GM12878 (cell line): ENCODE results near the gene DNTTIP2. TPM values are rescaled to one million over a fixed set of nuclear protein-coding genes. Genes with fewer than 3 reads are reported as not detected.

Source experiments
- ATAC-seq: fragments of 200-7000 bp; cut with Tn5 transposase; 3 replicates; pipeline ENCODE4 v1.9.1; 2020; ENCODE audit warnings: mild to moderate bottlenecking, moderate library complexity
- BruUV-seq: library from RNA; stranded (reverse); fragments of 400-500 nt; replicated peaks from 2 replicates; lab custom pipeline; 2021; lab: Mats Ljungman, UMichigan
- CTCF ChIA-PET: fragments of 300-600 bp; sonication (Branson Sonifier 250); formaldehyde crosslinking; extraction: SDS; loops from one replicate; lab custom pipeline; 2021; ENCODE audit warnings: inconsistent platforms; lab: Yijun Ruan, JAX
- POLR2A ChIA-PET: fragments of 350-600 bp; formaldehyde crosslinking; extraction: SDS; loops from one replicate; lab custom pipeline; 2021; ENCODE audit warnings: inconsistent platforms; lab: Charles Lee
- RAD21 ChIA-PET: fragments of 300-600 bp; sonication (Branson Sonifier 250); formaldehyde crosslinking; loops from one replicate; lab custom pipeline; 2023; ENCODE audit warnings: antibody characterized with exemption; ENCODE audit not compliant: unreplicated experiment; lab: Charles Lee
- SMC1A ChIA-PET: fragments of 300-600 bp; sonication (Branson Sonifier 250); formaldehyde crosslinking; loops from one replicate; lab custom pipeline; 2023; ENCODE audit not compliant: unreplicated experiment, uncharacterized antibody; lab: Charles Lee
- DNase-seq: peaks from one replicate; pipeline ENCODE4 v3.0.0-alpha.2; 2011; ENCODE audit warnings: low read depth, low spot score
- FAIRE-seq: peaks from 3 replicates; lab custom pipeline; 2011; peaks lifted over from hg19 to GRCh38; lab: Jason Lieb, UNC
- H2AFZ ChIP-seq: 2 replicates; pipeline ENCODE4 v1.6.0; 2011; ENCODE audit warnings: low read depth, low read length, control low read depth; ENCODE audit not compliant: control insufficient read depth
- H3K27ac ChIP-seq: 2 replicates; pipeline ENCODE4 v1.5.1; 2011; ENCODE audit warnings: control low read depth; ENCODE audit not compliant: control insufficient read depth, insufficient read depth
- H3K27me3 ChIP-seq, 2 experiments: replicated peaks in 1 of 2; 2 replicates each; pipeline versions ENCODE4 v1.6.0 to v1.6.1; 2011; ENCODE audit warnings: low read length in 1 of 2; ENCODE audit not compliant: control insufficient read depth in 2 of 2, insufficient read depth in 2 of 2
- H3K36me3 ChIP-seq, 2 experiments: 2 replicates each; pipeline ENCODE4 v1.5.1; 2011; ENCODE audit warnings: low read length in 1 of 2; ENCODE audit not compliant: control insufficient read depth in 2 of 2, insufficient read depth in 2 of 2
- H3K4me1 ChIP-seq: 2 replicates; pipeline ENCODE4 v1.6.1; 2011; ENCODE audit warnings: mild to moderate bottlenecking, low read length, moderate library complexity, mixed read lengths; ENCODE audit not compliant: control insufficient read depth, insufficient read depth
- H3K4me2 ChIP-seq: 2 replicates; pipeline ENCODE4 v1.6.0; 2011; ENCODE audit warnings: control low read depth; ENCODE audit not compliant: control insufficient read depth, insufficient read depth
- H3K4me3 ChIP-seq: fragments of 200-600 bp; sonication (generic); 2 replicates; pipeline ENCODE4 v1.5.1; 2016
- H3K79me2 ChIP-seq: 2 replicates; pipeline ENCODE4 v1.6.0; 2011; ENCODE audit warnings: low read length; ENCODE audit not compliant: control insufficient read depth, insufficient read depth
- H3K9ac ChIP-seq: 2 replicates; pipeline ENCODE4 v1.8.0; 2011; ENCODE audit warnings: low read length, control low read depth, mixed read lengths; ENCODE audit not compliant: control insufficient read depth, insufficient read depth
- H3K9me3 ChIP-seq: replicated peaks from 3 replicates; pipeline ENCODE4 v1.5.1; 2011; ENCODE audit warnings: mild to moderate bottlenecking, low read length; ENCODE audit not compliant: control insufficient read depth, insufficient read depth
- H4K20me1 ChIP-seq: 2 replicates; pipeline ENCODE4 v1.6.0; 2011; ENCODE audit not compliant: control insufficient read depth, insufficient read depth
- MTA2 ChIP-seq: fragments of 450-650 bp; IDR thresholded peaks from 2 replicates; pipeline ENCODE4 v1.6.1; 2016; ENCODE audit warnings: low read depth, mild to moderate bottlenecking, moderate library complexity
- SUPT20H ChIP-seq: IDR thresholded peaks from 2 replicates; pipeline ENCODE4 v1.6.1; 2011; ENCODE audit warnings: low read depth, mild to moderate bottlenecking, low read length, moderate library complexity, borderline replicate concordance; ENCODE audit not compliant: control insufficient read depth
- TBL1XR1 ChIP-seq: IDR thresholded peaks from 2 replicates; pipeline ENCODE4 v1.6.1; 2012; ENCODE audit warnings: low read depth, low read length, improper control_type of control experiment
- ZNF384 ChIP-seq: IDR thresholded peaks from 2 replicates; pipeline ENCODE4 v1.6.1; 2012; ENCODE audit warnings: low read depth, mild to moderate bottlenecking, low read length, improper control_type of control experiment, borderline replicate concordance
- WGBS: methylation state at CpG from one replicate; pipeline ENCODE4 v1.1.6; 2016; ENCODE audit warnings: low lambda C conversion rate; ENCODE audit not compliant: insufficient replicate concordance, insufficient coverage; ENCODE audit errors: missing lambda C conversion rate; 5-methylcytosine and 5-hydroxymethylcytosine counted together
- in situ Hi-C: fragments of 300-500 bp; cut with MboI; formaldehyde crosslinking; loops from 9 replicates; pipeline ENCODE4 v1.14.3; 2018; ENCODE audit warnings: mixed read lengths
- intact Hi-C: fragments of 100-400 bp; cut with micrococcal nuclease; formaldehyde crosslinking; loops from one replicate; pipeline ENCODE4 v1.14.2; 2022; ENCODE audit not compliant: unreplicated experiment
- polyA plus RNA-seq, 11 experiments: library from polyadenylated mRNA; depleted of rRNA in 4 of 11; unstranded in 6 of 11; stranded (reverse) in 5 of 11; fragments of >200 nt; fragmentation: Nextera tagmentation in 4 of 11; fragmentation: Illumina TruSeq in 1 of 11; extraction: Ambion mirVana in 4 of 11; extraction: Trizol in 1 of 11; gene quantifications; 1 replicate in 1 of 11; 2 replicates in 10 of 11; pipeline versions ENCODE4 v1.2.1 to v1.2.3, GENCODE V29; 2011 to 2016; ENCODE audit warnings: inconsistent platforms in 2 of 11, missing spikeins in 2 of 11, low read depth in 1 of 11
- total RNA-seq, 4 experiments: library from RNA; depleted of rRNA in 3 of 4; stranded (reverse); fragments of >200 nt in 3 of 4; fragmentation: Illumina TruSeq in 1 of 4; extraction: Trizol in 1 of 4; gene quantifications; 2 replicates each; pipeline versions ENCODE4 v1.2.1 to v1.2.3, GENCODE V29; 2013 to 2021
- TF ChIP-seq, protein P1 (sequence below): fragments of 450-650 bp; IDR thresholded peaks from 2 replicates; pipeline ENCODE4 v1.6.1; 2016; ENCODE audit warnings: mild to moderate bottlenecking

Gene DNTTIP2
- total and polyA plus RNA-seq, 10 of the 15 experiments (the other 5 are each of a cell fraction or from before 2014, with no cell fraction given), result 34.3 to 99.2 (median 74.9) TPM

DNA sequence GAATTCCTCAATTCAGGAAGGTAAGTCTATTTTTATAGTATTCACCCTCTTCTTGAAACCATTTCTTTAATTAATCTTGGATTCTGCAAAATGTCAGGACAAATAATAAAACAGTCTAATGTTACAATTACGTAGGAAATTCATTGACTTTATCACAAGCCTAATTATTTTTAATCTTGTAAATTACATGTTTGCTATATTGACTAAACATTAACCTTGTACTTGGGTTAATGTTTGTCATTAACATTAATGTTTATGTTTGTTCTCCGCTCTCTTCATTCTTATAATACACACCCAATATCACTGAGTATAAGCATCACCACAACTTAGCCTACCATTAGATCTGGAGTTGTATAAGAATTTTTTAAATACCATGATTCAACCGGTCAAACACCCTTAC lies 27.5 kb upstream of the DNTTIP2 start:
- H3K9me3 ChIP-seq, result no peaks in the 10 kb centered on the region
- POLR2A ChIA-PET, result no interaction called here
- ATAC-seq (no peak), FAIRE-seq (no peak), DNase-seq (no peak)
- H3K79me2 ChIP-seq, result peaks cover 37% of the 10 kb centered on the region
- no TSS peak for BruUV-seq
- H3K36me3 ChIP-seq, result no peaks in the 10 kb centered on the region
- intact Hi-C loops, result no loop called here
- no peaks in the 10 kb centered on the region for H3K27me3 ChIP-seq
- peak overlapping the region; percentile 47; the same call in 1 of the 2 replicates for H3K4me2 ChIP-seq
- SMC1A ChIA-PET, result interaction anchor here (0.7 kb wide), 1 partner anchor 99 kb away, joined by 3 read pairs; no protein-coding TSS in a partner anchor
- TF ChIP-seq SUPT20H, result no peak
- no peak for TF ChIP-seq TBL1XR1
- H2AFZ ChIP-seq, result no peak overlapping the region
- RAD21 ChIA-PET, result no interaction called here
- CTCF ChIA-PET, result no interaction called here
- H3K27ac ChIP-seq, result no peak overlapping the region
- WGBS, result 93% methylated on average over 3 of the region's 3 CpGs
- 0 out of 2 replicates have a peak overlapping the region, but pooled peaks have one; percentile 15 for H3K4me3 ChIP-seq
- in situ Hi-C loops, result no loop called here
- no peaks in the 10 kb centered on the region for H4K20me1 ChIP-seq
- no peaks in the 10 kb centered on the region; the same call in 1 of the 2 replicates for H3K4me1 ChIP-seq
- H3K9ac ChIP-seq, result no peak overlapping the region

DNA sequence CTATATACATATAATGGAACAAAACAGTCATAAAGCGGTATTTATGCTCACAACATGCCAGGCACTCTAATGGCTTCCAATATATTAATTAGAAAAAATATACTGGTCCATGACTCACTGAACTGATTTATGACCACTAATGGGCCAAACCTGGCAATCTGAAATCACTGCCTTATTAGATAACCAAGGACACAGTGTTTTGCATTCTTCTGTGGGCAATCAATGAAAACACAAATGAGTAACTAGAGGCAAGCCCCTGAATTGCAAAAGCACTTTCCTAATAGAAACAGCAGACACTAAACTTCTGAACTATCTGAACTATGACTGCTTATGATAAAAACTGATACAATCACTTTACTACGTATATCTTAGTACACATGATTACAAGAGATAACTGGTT lies 26.7 kb upstream of the DNTTIP2 start:
- SMC1A ChIA-PET, result no interaction called here
- no peak for FAIRE-seq
- no peak overlapping the region for H3K4me3 ChIP-seq
- TF ChIP-seq ZNF384 (no peak), MTA2 (peak; percentile 60)
- TF ChIP-seq, protein P1, sequence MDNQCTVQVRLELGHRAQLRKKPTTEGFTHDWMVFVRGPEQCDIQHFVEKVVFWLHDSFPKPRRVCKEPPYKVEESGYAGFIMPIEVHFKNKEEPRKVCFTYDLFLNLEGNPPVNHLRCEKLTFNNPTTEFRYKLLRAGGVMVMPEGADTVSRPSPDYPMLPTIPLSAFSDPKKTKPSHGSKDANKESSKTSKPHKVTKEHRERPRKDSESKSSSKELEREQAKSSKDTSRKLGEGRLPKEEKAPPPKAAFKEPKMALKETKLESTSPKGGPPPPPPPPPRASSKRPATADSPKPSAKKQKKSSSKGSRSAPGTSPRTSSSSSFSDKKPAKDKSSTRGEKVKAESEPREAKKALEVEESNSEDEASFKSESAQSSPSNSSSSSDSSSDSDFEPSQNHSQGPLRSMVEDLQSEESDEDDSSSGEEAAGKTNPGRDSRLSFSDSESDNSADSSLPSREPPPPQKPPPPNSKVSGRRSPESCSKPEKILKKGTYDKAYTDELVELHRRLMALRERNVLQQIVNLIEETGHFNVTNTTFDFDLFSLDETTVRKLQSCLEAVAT, result no peak
- TF ChIP-seq, all 136 proteins: peak for 1
- in situ Hi-C loops, result no loop called here
- RAD21 ChIA-PET, result no interaction called here
- POLR2A ChIA-PET, result no interaction called here
- H4K20me1 ChIP-seq, result no peaks in the 10 kb centered on the region
- no peak overlapping the region for H3K27ac ChIP-seq
- H3K27me3 ChIP-seq, result no peaks in the 10 kb centered on the region
- intact Hi-C loops, result no loop called here
- H3K9me3 ChIP-seq, result no peaks in the 10 kb centered on the region
- H3K36me3 ChIP-seq, result 0 out of 4 replicates have a peak, but pooled peaks cover 0 to 4% of the 10 kb centered on the region in 2 experiments
- no peak overlapping the region for H2AFZ ChIP-seq
- no peaks in the 10 kb centered on the region; the same call in 1 of the 2 replicates for H3K4me1 ChIP-seq
- no TSS peak for BruUV-seq
- no peak overlapping the region for H3K9ac ChIP-seq
- no peak for DNase-seq
- peak; percentile 21 for ATAC-seq
- H3K4me2 ChIP-seq, result peak overlapping the region; percentile 47; the same call in 1 of the 2 replicates
- WGBS, result 100% methylated on average over 2 of the region's 2 CpGs
- CTCF ChIA-PET, result no interaction called here
- H3K79me2 ChIP-seq, result peaks cover 37% of the 10 kb centered on the region
